Breast epithelium (tissue), 3 donors: ENCODE measurements around the gene CDK10.

ENCODE experiments used
- POLR2A ChIP-seq: fragments of 450-650 bp; IDR thresholded peaks from one replicate; pipeline ENCODE4 v1.6.1; 2016; ENCODE audit warnings: antibody characterized with exemption, mild to moderate bottlenecking, moderate library complexity
- POLR2AphosphoS5 ChIP-seq, 3 donors: sonication (generic); formaldehyde crosslinking; IDR thresholded peaks; one replicate each; pipeline ENCODE4 v1.6.1; 2017; ENCODE audit warnings: antibody characterized with exemption in 3 of 3
- TF ChIP-seq, protein P1 (sequence below), 3 donors: fragments of 450-650 bp; IDR thresholded peaks; one replicate each; pipeline ENCODE4 v1.5.1; 2016 to 2017; ENCODE audit warnings: antibody characterized with exemption in 3 of 3, mild to moderate bottlenecking in 3 of 3, moderate library complexity in 3 of 3

DNA sequence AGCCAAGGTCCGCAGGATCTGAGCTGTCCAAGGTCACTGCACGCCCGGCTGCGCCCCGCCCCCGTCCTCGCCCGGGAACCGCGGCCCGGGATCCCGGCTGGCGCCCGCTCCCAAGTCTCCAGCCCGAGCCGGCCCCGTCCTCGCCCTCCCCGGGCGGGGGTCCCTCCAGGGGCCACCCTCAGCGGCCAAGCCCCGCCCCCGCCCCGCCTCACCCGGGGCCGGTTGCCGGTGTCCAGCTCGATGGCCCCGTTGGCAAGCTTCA, 34.0 kb downstream of the CDK10 start:
- TF ChIP-seq, protein P1, sequence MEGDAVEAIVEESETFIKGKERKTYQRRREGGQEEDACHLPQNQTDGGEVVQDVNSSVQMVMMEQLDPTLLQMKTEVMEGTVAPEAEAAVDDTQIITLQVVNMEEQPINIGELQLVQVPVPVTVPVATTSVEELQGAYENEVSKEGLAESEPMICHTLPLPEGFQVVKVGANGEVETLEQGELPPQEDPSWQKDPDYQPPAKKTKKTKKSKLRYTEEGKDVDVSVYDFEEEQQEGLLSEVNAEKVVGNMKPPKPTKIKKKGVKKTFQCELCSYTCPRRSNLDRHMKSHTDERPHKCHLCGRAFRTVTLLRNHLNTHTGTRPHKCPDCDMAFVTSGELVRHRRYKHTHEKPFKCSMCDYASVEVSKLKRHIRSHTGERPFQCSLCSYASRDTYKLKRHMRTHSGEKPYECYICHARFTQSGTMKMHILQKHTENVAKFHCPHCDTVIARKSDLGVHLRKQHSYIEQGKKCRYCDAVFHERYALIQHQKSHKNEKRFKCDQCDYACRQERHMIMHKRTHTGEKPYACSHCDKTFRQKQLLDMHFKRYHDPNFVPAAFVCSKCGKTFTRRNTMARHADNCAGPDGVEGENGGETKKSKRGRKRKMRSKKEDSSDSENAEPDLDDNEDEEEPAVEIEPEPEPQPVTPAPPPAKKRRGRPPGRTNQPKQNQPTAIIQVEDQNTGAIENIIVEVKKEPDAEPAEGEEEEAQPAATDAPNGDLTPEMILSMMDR (IDR thresholded peaks at IDR 0.05) = no peak
- TF ChIP-seq POLR2AphosphoS5 (IDR thresholded peaks at IDR 0.05) (no peak), POLR2A (no peak)
